GM19452 (cell line): ENCODE data around the gene ARID3A.

Experiments
- ATAC-seq: cut with Tn5 transposase; IDR thresholded peaks from one replicate; pipeline ENCODE4 v1.9.1; 2021; ENCODE audit not compliant: unreplicated experiment

ARID3A gene

DNA sequence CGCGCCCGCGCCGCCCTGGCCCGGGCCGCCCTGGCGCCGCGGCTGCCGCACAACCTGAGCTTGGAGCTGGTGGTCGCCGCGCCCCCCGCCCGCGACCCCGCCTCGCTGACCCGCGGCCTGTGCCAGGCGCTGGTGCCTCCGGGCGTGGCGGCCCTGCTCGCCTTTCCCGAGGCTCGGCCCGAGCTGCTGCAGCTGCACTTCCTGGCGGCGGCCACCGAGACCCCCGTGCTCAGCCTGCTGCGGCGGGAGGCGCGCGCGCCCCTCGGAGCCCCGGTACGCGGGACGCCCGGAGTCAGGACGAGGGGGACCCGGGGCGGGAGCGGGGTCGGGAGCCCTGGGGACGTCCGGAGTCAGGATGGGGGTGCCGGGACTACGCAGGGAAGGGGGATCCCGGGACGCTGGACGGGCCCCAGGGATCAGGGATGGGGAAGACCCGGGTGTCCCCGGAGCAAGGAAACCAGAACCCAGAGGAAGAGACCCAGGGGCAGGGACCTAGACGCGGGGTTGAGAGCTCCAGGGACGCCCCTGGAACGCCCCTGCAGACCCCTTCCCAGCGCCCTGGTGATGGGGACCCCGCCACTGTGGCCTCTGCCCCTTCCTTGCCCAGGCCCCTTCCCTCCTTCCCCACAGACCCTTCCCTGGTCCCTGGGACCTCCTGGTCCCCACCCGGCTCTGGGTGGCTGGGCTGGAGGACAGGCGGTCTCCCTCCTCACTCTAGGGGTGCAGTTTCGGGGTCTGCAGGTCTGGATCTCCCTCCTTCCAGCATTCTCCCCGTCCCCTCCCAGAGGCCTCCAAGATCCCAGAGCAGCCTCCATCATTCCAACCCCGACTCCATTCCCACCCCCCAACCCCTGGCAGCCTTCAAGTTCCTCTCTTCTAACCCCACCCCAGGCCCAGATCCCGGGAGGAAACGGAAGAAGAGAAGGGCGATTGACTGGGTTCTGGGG is 75.0 kb downstream of the ARID3A start:
- no peak for ATAC-seq

DNA sequence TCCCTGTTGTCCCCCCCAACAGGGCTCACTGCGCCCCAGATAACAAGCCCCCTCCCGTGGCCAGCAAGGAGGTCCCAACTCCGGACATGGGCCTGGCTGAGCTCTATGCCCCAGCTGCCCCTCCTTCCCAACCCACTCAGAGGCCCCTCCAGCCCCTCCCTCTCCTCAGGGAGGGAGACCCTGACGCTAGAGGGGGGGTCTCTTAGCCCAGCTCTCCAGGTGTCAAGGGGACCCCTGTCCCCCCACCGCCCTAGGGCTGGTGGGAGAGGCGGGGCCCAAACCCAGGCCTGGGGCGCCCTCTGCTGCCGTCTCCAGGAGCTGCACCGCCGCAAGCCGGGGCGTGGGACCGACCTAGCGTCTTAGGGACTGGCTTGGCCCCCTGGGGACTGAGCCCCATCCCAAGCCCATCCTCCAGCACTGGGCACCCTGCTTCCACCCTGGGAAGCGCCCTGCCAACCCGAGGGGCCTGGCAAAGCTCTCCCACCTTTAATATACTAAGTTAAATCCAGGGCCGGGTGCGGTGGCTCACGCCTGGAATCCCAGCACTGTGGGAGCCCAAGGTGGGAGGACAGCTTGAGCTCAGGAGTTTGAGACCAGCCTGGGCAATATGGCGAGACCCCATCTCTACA is 75.8 kb downstream of the ARID3A start:
- ATAC-seq: no peak

DNA sequence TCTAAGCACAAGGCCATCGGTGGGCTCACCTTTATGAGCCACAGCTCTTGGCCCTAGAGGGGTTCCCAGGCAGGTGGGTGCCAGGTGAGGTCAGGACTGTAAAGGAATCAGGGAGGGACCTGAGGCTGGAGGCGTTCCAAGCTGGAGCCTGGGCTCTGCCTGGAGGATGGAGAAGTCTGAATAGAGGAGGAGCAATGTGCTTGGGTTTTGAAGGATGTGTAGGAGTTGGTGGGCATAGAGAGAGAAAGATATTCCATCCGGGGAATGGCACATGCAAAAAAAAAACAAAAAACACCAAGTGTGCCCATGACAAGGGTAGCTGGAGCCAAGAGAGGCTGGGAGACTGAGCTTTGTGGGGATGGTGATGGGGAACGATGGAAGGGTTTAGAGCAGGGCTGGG is 76.8 kb downstream of the ARID3A start:
- ATAC-seq: no peak

DNA sequence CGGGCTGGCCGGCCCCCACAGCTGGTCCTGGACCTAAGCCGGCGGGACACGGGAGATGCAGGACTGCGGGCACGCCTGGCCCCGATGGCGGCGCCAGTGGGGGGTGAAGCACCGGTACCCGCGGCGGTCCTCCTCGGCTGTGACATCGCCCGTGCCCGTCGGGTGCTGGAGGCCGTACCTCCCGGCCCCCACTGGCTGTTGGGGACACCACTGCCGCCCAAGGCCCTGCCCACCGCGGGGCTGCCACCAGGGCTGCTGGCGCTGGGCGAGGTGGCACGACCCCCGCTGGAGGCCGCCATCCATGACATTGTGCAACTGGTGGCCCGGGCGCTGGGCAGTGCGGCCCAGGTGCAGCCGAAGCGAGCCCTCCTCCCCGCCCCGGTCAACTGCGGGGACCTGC is 77.4 kb downstream of the ARID3A start:
- ATAC-seq: no peak

DNA sequence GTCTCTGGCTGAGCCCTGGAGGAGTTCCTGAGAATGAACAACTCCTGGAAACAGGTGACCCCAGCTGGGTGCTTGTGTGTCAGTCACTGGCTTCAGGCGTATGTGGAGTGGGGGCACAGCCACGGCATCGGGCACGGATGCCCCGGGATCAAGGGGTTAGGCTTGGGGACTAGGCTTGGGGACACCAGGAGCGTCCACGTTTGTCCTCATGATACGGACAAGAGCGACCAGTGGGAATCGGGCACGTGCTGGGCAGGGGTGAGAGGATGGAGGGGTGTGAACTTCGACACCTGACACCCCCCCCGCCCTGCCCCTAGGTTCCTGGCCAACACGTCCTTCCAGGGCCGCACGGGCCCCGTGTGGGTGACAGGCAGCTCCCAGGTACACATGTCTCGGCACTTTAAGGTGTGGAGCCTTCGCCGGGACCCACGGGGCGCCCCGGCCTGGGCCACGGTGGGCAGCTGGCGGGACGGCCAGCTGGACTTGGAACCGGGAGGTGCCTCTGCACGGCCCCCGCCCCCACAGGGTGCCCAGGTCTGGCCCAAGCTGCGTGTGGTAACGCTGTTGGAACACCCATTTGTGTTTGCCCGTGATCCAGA is 78.5 kb downstream of the ARID3A start:
- no peak for ATAC-seq

DNA sequence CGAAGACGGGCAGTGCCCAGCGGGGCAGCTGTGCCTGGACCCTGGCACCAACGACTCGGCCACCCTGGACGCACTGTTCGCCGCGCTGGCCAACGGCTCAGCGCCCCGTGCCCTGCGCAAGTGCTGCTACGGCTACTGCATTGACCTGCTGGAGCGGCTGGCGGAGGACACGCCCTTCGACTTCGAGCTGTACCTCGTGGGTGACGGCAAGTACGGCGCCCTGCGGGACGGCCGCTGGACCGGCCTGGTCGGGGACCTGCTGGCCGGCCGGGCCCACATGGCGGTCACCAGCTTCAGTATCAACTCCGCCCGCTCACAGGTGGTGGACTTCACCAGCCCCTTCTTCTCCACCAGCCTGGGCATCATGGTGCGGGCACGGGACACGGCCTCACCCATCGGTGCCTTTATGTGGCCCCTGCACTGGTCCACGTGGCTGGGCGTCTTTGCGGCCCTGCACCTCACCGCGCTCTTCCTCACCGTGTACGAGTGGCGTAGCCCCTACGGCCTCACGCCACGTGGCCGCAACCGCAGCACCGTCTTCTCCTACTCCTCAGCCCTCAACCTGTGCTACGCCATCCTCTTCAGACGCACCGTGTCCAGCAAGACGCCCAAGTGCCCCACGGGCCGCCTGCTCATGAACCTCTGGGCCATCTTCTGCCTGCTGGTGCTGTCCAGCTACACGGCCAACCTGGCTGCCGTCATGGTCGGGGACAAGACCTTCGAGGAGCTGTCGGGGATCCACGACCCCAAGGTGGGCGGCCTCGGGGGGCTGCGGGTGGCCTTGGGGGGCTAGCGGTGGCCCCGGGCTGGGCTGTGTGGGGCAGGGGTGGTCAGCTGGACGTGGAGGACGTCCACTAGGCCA is 79.2 kb downstream of the ARID3A start:
- no peak for ATAC-seq

DNA sequence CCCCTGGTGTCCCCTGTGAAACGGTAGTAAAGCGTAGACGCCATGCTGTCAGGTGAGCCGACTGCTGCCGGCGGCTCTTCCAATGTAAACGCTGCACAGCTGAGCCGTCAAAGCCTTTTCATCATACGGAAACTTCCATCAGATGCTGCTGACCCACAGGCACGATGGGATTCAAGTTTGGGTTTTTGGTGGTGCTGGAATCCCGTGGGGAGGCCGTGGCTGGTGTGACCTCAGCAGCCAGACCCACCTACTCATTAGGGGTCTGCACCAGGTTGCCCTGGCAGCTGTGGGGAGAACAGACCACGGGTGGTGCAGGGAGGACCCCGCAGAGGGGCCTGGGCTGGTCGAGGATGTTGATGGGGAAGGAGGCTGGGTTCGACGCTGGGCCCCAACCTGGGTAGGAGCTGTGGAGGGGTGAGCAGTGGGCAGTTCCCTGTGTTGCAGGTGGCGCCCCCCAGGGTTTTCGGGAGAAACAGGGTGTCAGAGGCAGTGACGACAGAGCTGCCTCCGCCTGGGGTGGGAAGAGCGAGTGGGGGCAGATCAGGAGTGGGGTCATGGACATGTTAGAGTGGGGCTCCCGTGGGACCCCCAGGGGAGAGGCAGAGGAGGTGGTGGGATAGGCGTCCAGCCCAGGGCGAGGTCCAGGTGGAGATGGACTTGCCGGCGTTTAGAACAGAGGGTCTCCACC is 81.0 kb downstream of the ARID3A start:
- no peak for ATAC-seq

DNA sequence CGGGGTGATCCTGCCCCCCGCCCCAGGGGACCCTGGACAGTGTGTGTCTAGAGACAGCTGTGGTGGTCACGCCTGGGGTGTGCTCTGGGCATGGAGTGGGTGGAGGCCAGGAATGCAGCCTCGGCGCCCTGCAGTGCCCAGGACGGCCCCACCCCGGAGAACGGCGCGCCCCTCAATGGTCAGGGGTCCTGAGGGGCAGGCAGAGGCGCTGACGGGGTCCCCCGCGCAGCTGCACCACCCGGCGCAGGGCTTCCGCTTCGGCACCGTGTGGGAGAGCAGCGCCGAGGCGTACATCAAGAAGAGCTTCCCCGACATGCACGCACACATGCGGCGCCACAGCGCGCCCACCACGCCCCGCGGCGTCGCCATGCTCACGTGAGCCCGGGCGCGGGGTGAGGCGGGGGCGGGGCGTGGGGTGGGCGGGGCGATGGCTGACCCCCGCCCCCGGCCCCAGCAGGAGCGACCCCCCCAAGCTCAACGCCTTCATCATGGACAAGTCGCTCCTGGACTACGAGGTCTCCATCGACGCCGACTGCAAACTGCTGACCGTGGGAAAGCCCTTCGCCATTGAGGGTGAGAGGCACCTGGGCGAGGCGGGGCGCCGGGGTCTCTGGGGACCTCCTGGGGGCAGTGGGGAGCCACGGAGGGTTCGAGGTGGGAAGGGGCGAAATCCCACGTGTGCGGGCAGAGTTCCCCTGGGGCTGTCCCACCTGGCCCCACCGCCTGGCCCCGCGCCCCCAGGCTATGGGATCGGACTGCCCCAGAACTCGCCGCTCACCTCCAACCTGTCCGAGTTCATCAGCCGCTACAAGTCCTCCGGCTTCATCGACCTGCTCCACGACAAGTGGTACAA is 81.8 kb downstream of the ARID3A start:
- ATAC-seq: no peak

DNA sequence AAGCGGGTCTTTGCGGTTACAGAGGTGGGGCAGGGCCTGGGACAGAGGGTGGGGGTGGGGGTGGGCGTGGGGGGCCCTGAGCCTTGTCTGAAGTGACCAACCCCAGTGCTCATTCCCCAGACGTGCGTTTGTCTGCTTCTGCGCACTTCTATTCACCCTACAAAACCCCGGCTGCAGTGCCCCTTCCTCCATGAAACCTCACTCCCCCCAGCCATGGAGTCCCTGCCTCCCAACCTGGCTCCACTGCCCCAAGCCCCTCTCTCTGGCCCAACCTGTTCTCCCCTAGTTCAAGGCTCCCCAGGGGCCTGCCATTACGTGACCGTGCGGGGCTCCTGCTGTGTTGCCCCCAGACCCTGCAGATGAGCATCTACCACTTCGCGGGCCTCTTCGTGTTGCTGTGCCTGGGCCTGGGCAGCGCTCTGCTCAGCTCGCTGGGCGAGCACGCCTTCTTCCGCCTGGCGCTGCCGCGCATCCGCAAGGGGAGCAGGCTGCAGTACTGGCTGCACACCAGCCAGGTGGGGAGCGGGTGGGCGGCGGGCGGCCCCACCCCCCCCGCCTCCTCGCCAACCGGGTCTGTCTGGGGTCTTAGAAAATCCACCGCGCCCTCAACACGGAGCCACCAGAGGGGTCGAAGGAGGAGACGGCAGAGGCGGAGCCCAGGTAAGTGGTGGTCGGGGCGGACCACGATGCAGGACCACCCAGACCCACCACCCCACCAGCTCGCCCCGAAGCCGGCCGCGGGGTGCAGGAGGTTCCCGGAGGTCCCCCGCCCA is 82.6 kb downstream of the ARID3A start:
- no peak for ATAC-seq

DNA sequence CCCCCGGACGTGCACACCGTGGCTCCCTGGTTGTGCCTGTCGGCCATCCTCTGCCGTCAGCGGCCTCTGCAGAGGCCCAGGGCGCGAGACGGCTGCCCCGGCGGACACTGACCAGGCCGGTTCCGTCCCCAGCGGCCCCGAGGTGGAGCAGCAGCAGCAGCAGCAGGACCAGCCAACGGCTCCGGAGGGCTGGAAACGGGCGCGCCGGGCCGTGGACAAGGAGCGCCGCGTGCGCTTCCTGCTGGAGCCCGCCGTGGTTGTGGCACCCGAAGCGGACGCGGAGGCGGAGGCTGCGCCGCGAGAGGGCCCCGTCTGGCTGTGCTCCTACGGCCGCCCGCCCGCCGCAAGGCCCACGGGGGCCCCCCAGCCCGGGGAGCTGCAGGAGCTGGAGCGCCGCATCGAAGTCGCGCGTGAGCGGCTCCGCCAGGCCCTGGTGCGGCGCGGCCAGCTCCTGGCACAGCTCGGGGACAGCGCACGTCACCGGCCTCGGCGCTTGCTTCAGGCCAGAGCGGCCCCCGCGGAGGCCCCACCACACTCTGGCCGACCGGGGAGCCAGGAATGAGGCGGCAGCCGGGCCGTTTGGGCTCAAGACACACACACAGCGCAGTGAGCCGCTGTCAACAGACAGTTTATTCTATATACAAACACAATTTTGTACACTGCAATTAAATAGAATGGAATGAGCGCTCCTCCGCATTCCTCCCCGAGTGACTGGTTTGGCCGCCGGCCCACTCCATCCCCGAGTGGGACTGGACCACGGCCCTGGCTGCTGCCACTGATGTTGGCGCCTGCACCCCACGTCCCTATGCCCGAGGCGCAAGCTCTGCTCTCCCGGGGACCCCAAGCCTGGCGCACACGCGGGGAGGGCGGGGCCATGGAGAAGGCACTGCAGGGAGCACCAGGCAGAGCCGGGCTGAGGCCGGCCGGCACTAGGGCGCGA is 83.5 kb downstream of the ARID3A start:
- ATAC-seq: no peak

DNA sequence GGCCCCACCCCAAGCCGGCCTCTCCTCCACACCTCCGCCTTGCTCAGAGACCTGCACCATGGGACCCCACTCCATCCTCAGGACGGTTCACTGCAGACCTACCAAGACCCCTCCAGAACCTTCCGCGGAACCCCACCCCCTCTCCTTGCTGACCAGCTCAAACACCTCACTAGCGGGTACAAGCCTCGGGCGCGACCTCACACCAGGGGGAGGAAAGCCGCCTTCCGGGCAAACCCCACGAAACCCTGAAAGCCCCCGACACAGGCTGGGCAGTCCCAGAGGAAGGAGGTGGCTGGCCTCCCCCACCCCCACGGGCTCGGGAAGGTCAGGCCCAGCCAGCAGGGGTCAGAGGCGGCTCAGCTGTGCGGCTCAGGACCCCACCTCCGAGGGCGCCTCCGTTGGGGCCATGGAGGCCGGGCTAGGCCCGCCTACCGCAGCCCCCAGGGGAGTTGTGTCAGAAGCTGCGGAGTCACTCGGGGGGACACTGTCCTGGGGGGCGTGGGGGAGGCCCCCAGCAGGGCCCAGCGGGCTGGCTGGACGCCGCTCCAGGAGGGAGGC is 84.2 kb downstream of the ARID3A start:
- no peak for ATAC-seq

DNA sequence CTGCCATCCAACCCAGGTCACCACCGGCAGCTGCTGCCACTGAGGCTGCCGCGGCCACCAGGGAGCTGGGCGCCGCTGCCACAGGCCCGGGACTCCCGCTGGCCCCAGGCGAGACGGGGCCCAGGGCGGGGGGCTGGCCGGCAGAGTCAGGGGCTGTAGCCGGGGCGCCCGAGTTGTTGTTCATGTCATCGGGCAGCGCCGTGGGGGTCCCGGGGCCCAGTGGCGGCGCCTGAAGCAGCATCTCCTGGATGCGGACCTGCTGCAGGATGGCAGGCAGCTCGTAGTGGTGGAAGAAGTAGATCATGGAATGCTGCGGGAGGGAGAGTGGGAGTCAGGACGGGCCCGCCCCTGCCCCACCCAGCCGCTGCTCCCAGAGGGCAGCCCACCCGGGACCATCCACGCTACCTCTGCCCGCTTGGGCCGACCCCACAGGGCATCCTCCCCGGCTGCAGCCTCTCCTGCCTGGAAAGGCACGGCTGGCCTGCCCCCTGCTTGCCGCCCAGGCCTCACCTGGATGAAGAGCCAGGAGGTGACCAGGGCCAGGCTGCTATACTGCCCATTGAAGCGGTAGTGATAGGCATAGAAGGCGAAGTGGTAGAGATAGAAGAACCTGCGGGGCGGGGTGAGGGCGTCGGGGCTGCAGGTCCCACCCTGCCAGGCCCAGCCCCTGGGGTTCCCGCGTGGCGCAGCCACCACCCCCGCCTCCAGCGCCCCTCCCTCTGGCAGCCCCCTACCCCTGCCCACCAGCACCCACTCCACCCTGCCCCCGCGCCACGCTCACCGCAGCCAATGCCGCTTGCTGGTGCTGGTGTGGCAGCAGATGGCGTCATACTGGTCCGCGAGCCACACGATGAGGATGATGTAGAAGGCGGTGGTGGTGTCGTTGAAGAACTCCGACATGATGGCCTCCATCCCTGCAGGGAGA is 85.0 kb downstream of the ARID3A start:
- no peak for ATAC-seq

DNA sequence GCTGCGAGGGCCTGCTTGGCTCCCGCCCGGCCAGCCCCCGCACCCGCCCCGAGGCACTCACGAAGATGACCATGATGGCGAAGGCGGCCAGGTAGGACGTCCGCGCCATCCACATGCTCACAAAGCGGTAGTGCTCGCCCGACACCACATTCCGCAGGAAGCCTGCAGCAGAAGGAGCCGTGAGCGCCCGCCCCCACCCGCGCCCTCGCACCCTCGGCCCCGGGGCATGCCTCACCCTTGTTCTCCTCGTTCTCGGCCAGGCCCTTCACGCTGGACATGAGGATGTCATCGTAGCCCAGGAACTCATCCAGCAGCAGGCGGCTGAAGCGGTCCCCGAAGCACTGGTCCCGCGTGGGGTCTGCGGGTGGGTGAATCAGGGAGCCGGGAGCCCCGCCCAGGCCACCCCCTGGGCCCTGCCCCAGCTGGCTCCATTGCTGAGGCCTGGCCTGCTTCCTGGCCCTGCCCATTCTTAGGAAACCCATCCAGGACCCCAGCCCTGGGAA is 86.0 kb downstream of the ARID3A start:
- no peak for ATAC-seq

DNA sequence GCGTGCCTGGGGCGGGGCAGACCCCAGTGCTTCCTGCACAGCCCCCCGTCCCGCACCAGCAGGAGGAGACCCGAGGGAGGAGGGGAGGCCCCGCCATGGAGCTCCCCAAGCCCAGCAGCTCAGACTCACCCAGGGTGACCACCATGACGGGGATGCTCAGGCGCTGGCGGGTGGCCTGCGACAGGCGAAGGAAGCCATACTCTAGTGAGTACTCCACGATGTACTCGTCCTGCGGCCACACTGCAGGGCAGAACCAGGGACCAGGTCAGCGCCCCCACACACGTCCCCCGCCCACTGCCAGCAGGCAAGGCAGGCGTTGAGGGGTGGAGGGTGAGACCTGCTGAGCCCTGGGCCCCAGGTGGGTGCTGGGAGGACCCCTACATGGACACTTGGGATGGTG is 86.5 kb downstream of the ARID3A start:
- no peak for ATAC-seq

DNA sequence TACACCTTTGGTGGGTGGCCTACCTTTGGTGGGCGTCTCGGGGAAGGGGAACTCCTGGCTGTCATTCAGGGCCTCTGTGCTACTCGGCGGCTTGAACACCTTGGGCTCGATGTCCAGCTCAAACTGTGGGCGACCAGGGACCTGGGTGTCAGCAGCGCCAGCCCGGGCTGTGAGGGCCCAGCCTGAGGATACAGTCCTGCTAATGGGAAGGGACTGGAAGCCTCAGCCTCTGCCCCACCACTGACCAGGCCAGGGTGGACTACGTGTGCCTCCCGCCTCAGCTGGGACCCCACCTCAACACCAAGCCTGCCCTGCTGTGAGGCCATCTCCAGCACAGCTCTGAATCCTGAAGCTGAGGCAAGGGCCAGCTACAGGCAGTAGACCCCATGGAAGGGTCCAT is 87.4 kb downstream of the ARID3A start:
- ATAC-seq: no peak
